GM23338 (cell line): ENCODE data around the gene ANKFN1.

Experiments used
- CREB1 ChIP-seq: fragments of 250-450 bp; sonication (Bioruptor Pico); IDR thresholded peaks from 2 replicates; pipeline ENCODE4 v1.5.0; 2020; ENCODE audit warnings: low read depth, mild to moderate bottlenecking, moderate library complexity
- CTCF ChIP-seq, 2 experiments: fragments of 200-600 bp in 1 of 2; sonication (generic) in 1 of 2; conservative IDR thresholded peaks; 2 replicates each; pipeline versions ENCODE4 v1.5.1 to v1.6.1; 2016 to 2017; ENCODE audit warnings: antibody characterized with exemption in 2 of 2, low read depth in 2 of 2, mild to moderate bottlenecking in 2 of 2, moderate library complexity in 1 of 2
- ETS1 ChIP-seq: IDR thresholded peaks from 2 replicates; pipeline ENCODE4 v1.6.1; 2016; ENCODE audit warnings: antibody characterized with exemption
- EZH2 ChIP-seq: fragments of 200-600 bp; sonication (generic); IDR thresholded peaks from one replicate; pipeline ENCODE4 v1.8.0; 2017; ENCODE audit warnings: antibody characterized with exemption, mild to moderate bottlenecking, low read depth; ENCODE audit not compliant: unreplicated experiment
- EZH2phosphoT487 ChIP-seq: fragments of 200-600 bp; sonication (generic); IDR thresholded peaks from one replicate; pipeline ENCODE4 v1.8.1; 2018; ENCODE audit warnings: antibody characterized with exemption; ENCODE audit not compliant: unreplicated experiment
- JUNB ChIP-seq: IDR thresholded peaks from one replicate; pipeline ENCODE4 v1.6.1; 2016; ENCODE audit warnings: antibody characterized with exemption; ENCODE audit not compliant: unreplicated experiment
- NANOG ChIP-seq: IDR thresholded peaks from 2 replicates; pipeline ENCODE4 v1.6.1; 2016; ENCODE audit warnings: antibody characterized with exemption, borderline replicate concordance
- POLR2AphosphoS5 ChIP-seq: IDR thresholded peaks from 2 replicates; pipeline ENCODE4 v1.6.1; 2016; ENCODE audit warnings: antibody characterized with exemption, low read depth
- REST ChIP-seq: IDR thresholded peaks from one replicate; pipeline ENCODE4 v1.6.1; 2018; ENCODE audit warnings: antibody characterized with exemption; ENCODE audit not compliant: unreplicated experiment
- STAT1 ChIP-seq: IDR thresholded peaks from one replicate; pipeline ENCODE4 v1.6.1; 2016; ENCODE audit warnings: antibody characterized with exemption; ENCODE audit not compliant: unreplicated experiment
- ZNF114 ChIP-seq: fragments of 250-450 bp; sonication (Bioruptor Pico); IDR thresholded peaks from 2 replicates; pipeline ENCODE4 v1.5.0; 2020; ENCODE audit warnings: mild to moderate bottlenecking, moderate library complexity
- ZNF331 ChIP-seq: fragments of 250-450 bp; sonication (Bioruptor Pico); IDR thresholded peaks from 2 replicates; pipeline ENCODE4 v1.5.0; 2020; ENCODE audit warnings: low read depth, mild to moderate bottlenecking, moderate library complexity

DNA sequence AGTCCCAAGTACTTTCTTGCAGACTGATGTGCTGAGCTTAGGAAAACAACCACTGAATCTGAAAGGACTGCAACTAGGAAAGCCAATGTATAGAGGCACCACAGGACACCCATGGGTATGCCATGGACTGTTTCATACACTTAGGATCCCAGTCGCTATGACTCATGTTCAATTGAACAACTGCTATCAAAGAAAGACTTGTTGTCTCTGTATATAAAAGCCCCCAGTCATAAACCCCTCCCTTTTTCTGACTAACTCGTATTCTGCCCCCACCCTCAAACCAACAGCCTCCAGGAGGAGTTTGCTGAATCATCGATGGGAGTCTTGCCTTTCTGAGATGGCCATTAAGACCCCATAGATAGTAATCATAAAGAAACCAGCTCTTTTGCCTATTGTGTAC lies 205.4 kb downstream of the ANKFN1 start:
- no peak for TF ChIP-seq CTCF (conservative IDR thresholded peaks at IDR 0.05; ENCODE audit: low read depth in 2 of 2)
- no peak for TF ChIP-seq POLR2AphosphoS5
- TF ChIP-seq REST: no peak
- TF ChIP-seq EZH2phosphoT487: no peak
- TF ChIP-seq EZH2: no peak
- TF ChIP-seq JUNB: no peak
- TF ChIP-seq ZNF114 (CRISPR knock-in tag): no peak
- no peak for TF ChIP-seq ETS1
- no peak for TF ChIP-seq CREB1 (CRISPR knock-in tag)
- TF ChIP-seq NANOG: no peak
- no peak for TF ChIP-seq ZNF331 (CRISPR knock-in tag)
- no peak for TF ChIP-seq STAT1
